HAP-1 (cell line): Measurements from ENCODE around the gene CD300LD.

Experiments
- DNase-seq, 2 experiments: peaks; one replicate each; pipeline ENCODE4 v3.0.0-alpha.2; 2016 to 2020; ENCODE audit warnings: low spot score in 2 of 2
- H3K27me3 ChIP-seq: fragments of 250-450 bp; sonication (Bioruptor Pico); 2 replicates; pipeline ENCODE4 v1.5.1; 2020; ENCODE audit warnings: low read depth, mild to moderate bottlenecking, moderate library complexity
- H3K36me3 ChIP-seq: fragments of 250-450 bp; sonication (Bioruptor Pico); replicated peaks from 2 replicates; pipeline ENCODE4 v1.5.1; 2020; ENCODE audit warnings: mild to moderate bottlenecking
- H3K4me1 ChIP-seq: fragments of 250-450 bp; sonication (Bioruptor Pico); 2 replicates; pipeline ENCODE4 v1.5.1; 2020; ENCODE audit warnings: mild to moderate bottlenecking
- H3K4me3 ChIP-seq: fragments of 250-450 bp; sonication (Bioruptor Pico); 2 replicates; pipeline ENCODE4 v1.5.1; 2020; ENCODE audit warnings: mild to moderate bottlenecking, moderate library complexity
- H3K9me3 ChIP-seq: fragments of 250-450 bp; sonication (Bioruptor Pico); 2 replicates; pipeline ENCODE4 v1.5.1; 2020; ENCODE audit warnings: mild to moderate bottlenecking, moderate library complexity
- in situ Hi-C: fragments of 300-500 bp; cut with MboI; formaldehyde crosslinking; loops from 3 replicates; pipeline ENCODE4 v1.14.3; 2020; ENCODE audit warnings: low sequenced_read_pairs, inconsistent platforms, mixed read lengths

The CD300LD gene

GRCh38 chr17:74554909-74555308 lies 37.2 kb downstream of the CD300LD start:
- H3K9me3 ChIP-seq: no peaks in the 10 kb centered on the region
- no peaks in the 10 kb centered on the region for H3K4me1 ChIP-seq
- no peak for DNase-seq
- no peak overlapping the region for H3K4me3 ChIP-seq
- no peaks in the 10 kb centered on the region for H3K36me3 ChIP-seq
- in situ Hi-C loops: no loop called here
- H3K27me3 ChIP-seq: no peaks in the 10 kb centered on the region; the same call in 1 of the 2 replicates

- Histone ChIP-seq H3K9me3 (no peaks in the 10 kb centered on the region), H3K27me3 (peaks cover 5% of the 10 kb centered on the region; the same call in 1 of the 2 replicates), H3K4me1 (no peaks in the 10 kb centered on the region), H3K36me3 (no peaks in the 10 kb centered on the region), H3K4me3 (no peak overlapping the region)
- no peak for DNase-seq
- in situ Hi-C loops: no loop called here
Measured at GRCh38 chr17:74552037-74552436, 40.0 kb downstream of the CD300LD start.

DNA sequence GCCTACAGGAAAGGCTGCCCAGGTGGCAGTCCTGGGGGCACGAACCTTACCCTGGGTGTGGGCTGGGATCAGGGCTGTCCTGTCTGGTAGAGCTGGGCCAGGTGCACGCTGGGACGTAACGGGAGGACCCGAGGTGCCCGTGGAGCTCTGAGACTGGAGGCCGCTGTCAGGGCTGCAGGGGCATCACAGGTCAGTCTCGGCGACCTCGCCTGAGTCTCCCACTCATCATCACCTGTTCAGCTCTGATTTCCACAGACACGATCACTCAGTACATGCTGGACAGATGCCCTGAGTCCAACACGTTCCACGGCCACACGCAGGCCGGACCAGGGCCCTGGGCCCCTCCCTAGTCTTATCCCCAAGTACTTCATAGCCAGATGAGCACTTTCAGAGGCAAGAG lies 41.5 kb downstream of the CD300LD start:
- H3K4me1 ChIP-seq: no peaks in the 10 kb centered on the region
- H3K36me3 ChIP-seq: no peaks in the 10 kb centered on the region
- no peaks in the 10 kb centered on the region for H3K9me3 ChIP-seq
- in situ Hi-C loops: no loop called here
- H3K4me3 ChIP-seq: no peak overlapping the region
- no peak for DNase-seq
- peaks cover 5% of the 10 kb centered on the region; the same call in 1 of the 2 replicates for H3K27me3 ChIP-seq

DNA sequence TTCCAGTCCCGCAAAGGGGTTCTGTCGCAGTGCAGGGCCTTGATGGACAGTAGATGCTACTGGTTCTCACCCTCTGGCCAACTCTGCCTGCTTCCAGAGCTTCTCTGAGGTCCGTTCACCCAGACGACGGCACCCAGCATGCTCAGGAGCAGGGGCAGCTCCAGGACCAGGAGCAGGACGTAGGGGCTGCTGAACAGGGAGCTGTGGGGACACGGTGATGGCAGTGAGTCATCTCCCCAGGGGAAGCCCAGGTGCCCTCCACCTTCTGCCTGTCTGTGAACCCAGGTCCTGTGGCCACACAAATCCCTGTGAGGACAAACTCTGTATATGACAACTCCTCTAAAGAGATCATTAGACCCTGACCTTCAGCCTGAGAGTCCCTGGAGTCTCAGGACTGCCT lies 42.7 kb downstream of the CD300LD start:
- no peaks in the 10 kb centered on the region for H3K9me3 ChIP-seq
- no peak overlapping the region for H3K4me3 ChIP-seq
- H3K36me3 ChIP-seq: no peaks in the 10 kb centered on the region
- no peak for DNase-seq
- no peaks in the 10 kb centered on the region for H3K4me1 ChIP-seq
- H3K27me3 ChIP-seq: peaks cover 5% of the 10 kb centered on the region; the same call in 1 of the 2 replicates
- in situ Hi-C loops: no loop called here

DNA sequence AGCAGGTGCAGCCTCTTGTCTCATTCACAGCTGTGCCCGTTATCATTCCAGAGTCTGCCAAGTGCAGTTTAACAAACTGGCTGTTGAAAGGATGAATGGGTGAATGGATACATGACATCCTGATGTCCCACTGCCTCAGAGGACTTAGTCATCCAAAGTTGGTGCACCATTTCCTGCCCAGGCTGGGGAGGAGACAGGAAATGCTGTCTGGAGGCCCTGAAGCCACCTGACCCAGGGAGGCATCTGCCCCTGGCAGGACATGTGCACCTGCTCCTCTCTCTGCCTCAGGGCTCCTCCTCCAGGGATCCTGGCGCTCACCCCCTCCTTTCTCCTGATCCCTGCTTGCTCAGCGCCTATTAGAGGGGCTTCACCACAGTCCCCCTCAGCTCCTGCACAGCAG lies 44.3 kb downstream of the CD300LD start:
- in situ Hi-C loops: no loop called here
- H3K27me3 ChIP-seq: peaks cover 5% of the 10 kb centered on the region; the same call in 1 of the 2 replicates
- no peak for DNase-seq

DNA sequence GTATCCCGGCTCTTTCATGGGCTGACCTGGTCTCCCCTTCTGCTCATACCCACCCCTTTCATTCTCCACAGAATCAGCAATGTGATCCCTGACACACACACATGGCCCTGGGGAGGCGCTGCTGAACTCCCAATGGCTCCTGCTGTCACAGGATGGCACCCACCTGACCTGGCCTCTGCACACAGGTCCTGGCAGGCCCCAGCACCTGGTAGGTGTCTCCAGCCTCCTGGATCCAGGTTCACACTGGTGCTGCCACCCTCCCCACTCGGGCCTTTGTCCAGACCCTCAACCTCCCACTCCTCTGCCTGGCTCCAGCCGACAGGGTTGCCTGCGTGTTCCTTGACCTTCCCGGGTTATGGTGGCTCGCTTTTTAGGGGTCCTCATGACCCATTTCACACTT lies 44.8 kb downstream of the CD300LD start:
- H3K36me3 ChIP-seq: no peaks in the 10 kb centered on the region
- H3K4me3 ChIP-seq: no peak overlapping the region
- H3K4me1 ChIP-seq: no peaks in the 10 kb centered on the region
- H3K27me3 ChIP-seq: peaks cover 5% of the 10 kb centered on the region; the same call in 1 of the 2 replicates
- H3K9me3 ChIP-seq: no peaks in the 10 kb centered on the region
- DNase-seq: no peak
- in situ Hi-C loops: no loop called here

More for the DNA sequence above, 44.3 kb downstream of the CD300LD start:
- Histone ChIP-seq H3K4me3 (no peak overlapping the region), H3K4me1 (no peaks in the 10 kb centered on the region), H3K9me3 (no peaks in the 10 kb centered on the region), H3K36me3 (no peaks in the 10 kb centered on the region)

DNA sequence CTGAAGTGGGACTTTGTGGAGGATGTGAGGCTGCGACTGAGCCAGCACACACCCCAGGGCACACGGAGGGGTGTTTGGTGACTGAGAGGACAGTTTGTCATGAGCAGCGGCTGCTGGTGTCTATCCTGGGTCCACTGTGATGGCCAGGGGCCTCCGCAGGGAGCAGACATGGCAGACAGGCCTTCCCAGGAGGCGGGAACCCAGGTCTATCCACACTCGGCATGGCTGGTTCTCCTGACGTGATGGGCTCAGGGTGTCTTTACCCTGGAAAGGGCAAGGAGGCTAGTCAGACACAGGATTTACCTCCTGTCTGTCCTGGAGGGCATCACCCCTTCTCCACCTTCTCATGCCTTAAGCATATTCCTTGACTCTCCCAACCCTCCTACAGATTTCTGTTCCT lies 45.5 kb downstream of the CD300LD start:
- DNase-seq: no peak
- Histone ChIP-seq H3K27me3 (peaks cover 5% of the 10 kb centered on the region; the same call in 1 of the 2 replicates), H3K9me3 (no peaks in the 10 kb centered on the region), H3K36me3 (no peaks in the 10 kb centered on the region), H3K4me1 (no peaks in the 10 kb centered on the region), H3K4me3 (no peak overlapping the region)
- in situ Hi-C loops: no loop called here

GRCh38 chr17:74545843-74546230 lies 46.2 kb downstream of the CD300LD start, which contains the start of gene CD300C:
Gene CD300C, minus strand, starts transcription at chr17:74546115. Its CDS starts 333 bp downstream, at chr17:74545782.
- in situ Hi-C loops: no loop called here
- DNase-seq: no peak
- peaks cover 5% of the 10 kb centered on the region; the same call in 1 of the 2 replicates for H3K27me3 ChIP-seq
- H3K4me1 ChIP-seq: no peaks in the 10 kb centered on the region
- no peaks in the 10 kb centered on the region for H3K36me3 ChIP-seq
- no peaks in the 10 kb centered on the region for H3K9me3 ChIP-seq
- H3K4me3 ChIP-seq: no peak within 1 kb of the TSS

- in situ Hi-C loops: no loop called here
- Histone ChIP-seq H3K27me3 (peaks cover 5% of the 10 kb centered on the region; the same call in 1 of the 2 replicates), H3K9me3 (no peaks in the 10 kb centered on the region), H3K4me3 (no peak overlapping the region), H3K36me3 (no peaks in the 10 kb centered on the region), H3K4me1 (no peaks in the 10 kb centered on the region)
- no peak for DNase-seq
Measured at GRCh38 chr17:74544991-74545842, 46.9 kb downstream of the CD300LD start.

DNA sequence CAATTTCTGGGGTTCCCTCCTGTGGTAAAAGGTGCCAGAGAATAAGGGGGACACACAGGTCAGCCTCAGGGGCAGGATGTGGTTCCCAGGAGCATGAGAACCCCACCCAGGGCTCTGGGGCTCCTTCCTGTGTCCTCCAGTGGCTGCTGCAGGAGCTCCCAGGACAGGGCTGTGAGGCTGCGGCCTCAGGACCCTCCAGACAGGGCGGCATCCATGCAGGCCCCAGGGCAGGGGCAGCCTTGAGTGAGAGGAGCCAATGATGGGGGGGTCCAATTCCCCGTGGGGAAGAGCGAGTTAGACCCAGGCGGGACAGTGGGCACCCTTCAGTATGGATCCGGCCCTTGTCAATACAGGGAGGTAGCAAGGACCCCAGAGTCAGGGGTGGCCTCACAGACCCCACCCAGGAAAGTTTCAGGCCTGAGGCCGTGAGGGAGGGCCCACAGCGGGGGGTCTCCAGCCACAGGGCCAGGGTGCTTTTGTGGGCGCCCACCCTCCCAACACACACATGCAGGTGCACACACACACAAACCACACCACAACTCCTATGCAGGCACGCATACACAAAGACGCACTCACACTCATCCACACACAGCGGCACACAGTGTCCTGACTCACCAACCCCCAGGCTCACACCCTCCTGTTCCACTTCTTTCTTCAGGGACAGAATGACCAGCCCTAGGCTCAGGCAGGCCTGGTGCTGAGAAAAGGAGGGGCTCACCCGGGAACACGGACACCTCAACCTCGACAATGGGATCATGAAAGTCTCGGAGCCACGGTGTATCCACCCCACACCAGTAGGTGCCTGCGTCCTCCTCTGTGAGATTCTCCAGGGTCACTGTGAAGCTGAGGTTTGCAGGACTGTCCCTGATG lies 48.0 kb downstream of the CD300LD start:
- in situ Hi-C loops: no loop called here
- Histone ChIP-seq H3K4me3 (no peak overlapping the region), H3K4me1 (no peaks in the 10 kb centered on the region), H3K9me3 (no peaks in the 10 kb centered on the region), H3K27me3 (no peaks in the 10 kb centered on the region), H3K36me3 (no peaks in the 10 kb centered on the region)
- DNase-seq: no peak

GRCh38 chr17:74543406-74543805 lies 48.7 kb downstream of the CD300LD start:
- Histone ChIP-seq H3K36me3 (no peaks in the 10 kb centered on the region), H3K4me3 (no peak overlapping the region), H3K9me3 (no peaks in the 10 kb centered on the region), H3K27me3 (no peaks in the 10 kb centered on the region), H3K4me1 (no peaks in the 10 kb centered on the region)
- in situ Hi-C loops: no loop called here
- DNase-seq: no peak

DNA sequence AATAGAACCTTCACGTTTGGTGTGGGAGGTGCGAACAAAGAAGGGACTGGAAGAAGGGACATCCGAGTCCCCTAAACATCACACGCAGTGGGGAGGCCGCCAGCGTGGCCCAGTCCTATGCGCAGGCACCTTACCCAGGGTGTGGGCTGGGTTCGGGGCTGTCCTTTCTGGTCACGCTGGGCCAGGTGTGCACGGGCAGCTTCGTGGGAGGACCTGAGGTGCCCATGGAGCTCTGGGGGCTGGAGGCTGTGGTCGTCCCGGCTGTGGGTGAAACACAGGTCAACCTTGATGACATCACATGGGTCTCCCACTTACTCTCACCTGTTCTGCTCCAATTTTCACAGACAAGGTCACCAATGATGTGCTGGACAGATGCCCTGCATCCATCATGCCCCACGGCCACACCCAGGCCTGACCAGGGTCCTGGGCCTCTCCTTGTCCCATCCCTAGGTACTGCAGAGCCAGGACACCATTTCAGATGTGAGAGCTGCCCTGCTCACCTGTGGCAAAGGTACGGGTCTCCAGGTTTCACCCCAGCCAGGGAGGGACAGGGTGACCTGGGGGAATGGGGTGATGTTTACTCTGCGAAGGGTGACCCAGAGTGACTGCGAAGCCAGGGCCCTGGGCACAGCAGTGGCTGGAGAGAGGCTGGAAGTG lies 49.2 kb downstream of the CD300LD start:
- no peaks in the 10 kb centered on the region for H3K36me3 ChIP-seq
- no peak overlapping the region for H3K4me3 ChIP-seq
- in situ Hi-C loops: no loop called here
- DNase-seq: no peak
- no peaks in the 10 kb centered on the region for H3K4me1 ChIP-seq
- no peaks in the 10 kb centered on the region for H3K27me3 ChIP-seq
- H3K9me3 ChIP-seq: no peaks in the 10 kb centered on the region

DNA sequence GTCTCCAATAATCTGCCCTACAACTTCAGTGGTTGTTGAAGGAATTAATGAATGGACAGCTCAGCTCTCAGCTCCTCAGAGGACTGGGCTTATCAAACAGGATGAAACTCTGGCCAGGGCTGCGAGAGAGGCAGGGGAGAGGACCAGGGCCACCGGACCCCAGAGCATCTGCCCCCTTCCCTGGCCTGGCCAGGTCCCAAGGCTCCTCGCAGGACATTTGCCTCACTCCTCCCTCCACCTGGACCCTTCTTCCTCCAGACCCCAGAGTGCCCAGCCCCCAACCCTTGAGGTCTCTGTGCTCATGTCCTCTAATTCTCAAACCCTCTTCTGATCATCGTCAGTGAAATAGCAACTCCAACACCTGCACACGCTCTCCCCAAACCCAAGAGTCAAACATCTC lies 49.9 kb downstream of the CD300LD start:
- H3K27me3 ChIP-seq: no peaks in the 10 kb centered on the region
- no peaks in the 10 kb centered on the region for H3K36me3 ChIP-seq
- no peak for DNase-seq
- H3K4me1 ChIP-seq: no peaks in the 10 kb centered on the region
- no peaks in the 10 kb centered on the region for H3K9me3 ChIP-seq
- in situ Hi-C loops: no loop called here
- no peak overlapping the region for H3K4me3 ChIP-seq
